GM06990 (cell line): ENCODE results near the gene SLC5A12.
"Not testable (repeated sequence)": the region's sequence is repeated elsewhere in the genome, so short reads cannot be mapped to it uniquely, and the experiment has no call there.

Experiments used
- DNase-seq: peaks from one replicate; pipeline ENCODE4 v3.0.0-alpha.2; 2011; ENCODE audit not compliant: insufficient read length; ENCODE audit errors: extremely low read depth
- H3K27me3 ChIP-seq: replicated peaks from 2 replicates; pipeline ENCODE4 v1.6.0; 2011; ENCODE audit warnings: low read length; ENCODE audit not compliant: control insufficient read depth, insufficient read depth
- H3K36me3 ChIP-seq: 2 replicates; pipeline ENCODE4 v1.5.1; 2011; ENCODE audit warnings: low read length; ENCODE audit not compliant: control insufficient read depth, insufficient read depth
- H3K4me3 ChIP-seq: replicated peaks from 2 replicates; pipeline ENCODE4 v1.5.1; 2011; ENCODE audit warnings: low read depth, mild to moderate bottlenecking, control low read depth, low read length
- TF ChIP-seq, protein P1 (sequence below): IDR thresholded peaks from 2 replicates; pipeline ENCODE4 v1.5.1; 2011; ENCODE audit warnings: low read length, control low read depth, mild to moderate bottlenecking, inconsistent platforms; ENCODE audit not compliant: insufficient read depth, poor library complexity, severe bottlenecking

Gene SLC5A12

DNA sequence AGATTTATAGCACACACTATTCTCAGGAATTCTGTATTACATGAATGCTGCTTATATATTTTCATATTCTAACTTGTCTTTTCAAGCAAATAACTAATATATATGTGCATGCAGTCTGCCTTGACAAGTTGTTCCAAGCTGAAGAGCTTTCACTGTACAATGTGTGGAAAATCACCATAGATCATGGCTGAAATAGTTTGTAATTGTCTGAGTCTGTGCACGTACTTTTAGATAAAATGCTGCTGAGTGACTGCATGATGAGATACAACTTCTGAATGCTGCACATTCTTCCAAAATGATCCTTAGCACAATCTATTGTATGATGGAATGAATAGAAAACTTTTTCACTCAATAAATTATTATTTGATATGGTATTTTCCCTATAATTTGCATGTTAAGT lies 58.9 kb downstream of the SLC5A12 start:
- Histone ChIP-seq H3K36me3 (no peaks in the 10 kb centered on the region), H3K27me3 (no peaks in the 10 kb centered on the region), H3K4me3 (no peak overlapping the region)
- TF ChIP-seq, protein P1, sequence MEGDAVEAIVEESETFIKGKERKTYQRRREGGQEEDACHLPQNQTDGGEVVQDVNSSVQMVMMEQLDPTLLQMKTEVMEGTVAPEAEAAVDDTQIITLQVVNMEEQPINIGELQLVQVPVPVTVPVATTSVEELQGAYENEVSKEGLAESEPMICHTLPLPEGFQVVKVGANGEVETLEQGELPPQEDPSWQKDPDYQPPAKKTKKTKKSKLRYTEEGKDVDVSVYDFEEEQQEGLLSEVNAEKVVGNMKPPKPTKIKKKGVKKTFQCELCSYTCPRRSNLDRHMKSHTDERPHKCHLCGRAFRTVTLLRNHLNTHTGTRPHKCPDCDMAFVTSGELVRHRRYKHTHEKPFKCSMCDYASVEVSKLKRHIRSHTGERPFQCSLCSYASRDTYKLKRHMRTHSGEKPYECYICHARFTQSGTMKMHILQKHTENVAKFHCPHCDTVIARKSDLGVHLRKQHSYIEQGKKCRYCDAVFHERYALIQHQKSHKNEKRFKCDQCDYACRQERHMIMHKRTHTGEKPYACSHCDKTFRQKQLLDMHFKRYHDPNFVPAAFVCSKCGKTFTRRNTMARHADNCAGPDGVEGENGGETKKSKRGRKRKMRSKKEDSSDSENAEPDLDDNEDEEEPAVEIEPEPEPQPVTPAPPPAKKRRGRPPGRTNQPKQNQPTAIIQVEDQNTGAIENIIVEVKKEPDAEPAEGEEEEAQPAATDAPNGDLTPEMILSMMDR, result no peak
- DNase-seq, result no peak

DNA sequence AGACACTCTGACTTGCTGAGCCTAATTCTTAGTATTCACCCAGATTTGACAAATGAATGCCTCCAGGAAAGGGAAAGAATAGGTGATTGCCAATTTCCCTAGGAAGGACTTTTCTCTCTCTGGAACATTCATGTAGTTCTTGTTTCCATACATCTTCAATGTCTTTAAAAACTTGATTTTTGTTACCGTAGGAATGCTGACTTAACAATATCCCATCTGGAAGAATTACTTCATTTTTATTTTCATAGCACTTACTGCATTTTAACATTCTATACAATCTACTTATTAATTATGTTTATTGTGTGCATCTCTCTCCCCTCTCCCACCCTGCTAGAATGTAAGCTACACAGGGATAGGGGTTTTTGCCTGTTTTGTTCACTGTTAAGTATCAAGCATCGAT lies 66.6 kb downstream of the SLC5A12 start:
- Histone ChIP-seq H3K36me3 (no peaks in the 10 kb centered on the region), H3K4me3 (no peak overlapping the region)

DNA sequence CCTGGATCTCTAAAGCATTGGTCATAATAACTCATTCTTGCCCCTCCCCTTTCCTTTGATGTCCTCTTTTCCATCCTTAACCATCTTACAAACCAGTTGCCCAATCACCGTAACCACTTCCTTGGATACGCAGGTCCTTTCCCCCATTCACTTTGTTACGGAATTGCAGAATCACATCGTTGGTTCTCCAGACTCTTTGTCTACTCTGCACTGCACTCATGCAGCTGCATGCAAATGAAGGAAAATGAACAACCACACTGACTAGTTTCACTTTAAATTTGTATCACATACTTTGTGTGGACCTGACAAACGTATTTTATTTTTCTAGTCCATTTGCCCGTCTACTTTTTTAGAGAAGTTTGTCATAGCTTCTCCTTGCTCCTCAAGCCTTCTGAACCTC lies 69.9 kb downstream of the SLC5A12 start:
- H3K4me3 ChIP-seq, result no peak overlapping the region
- TF ChIP-seq, protein P1, result no peak
- no peak for DNase-seq
- no peaks in the 10 kb centered on the region for H3K27me3 ChIP-seq
- no peaks in the 10 kb centered on the region for H3K36me3 ChIP-seq

More for the DNA sequence above, 66.6 kb downstream of the SLC5A12 start:
- H3K27me3 ChIP-seq, result no peaks in the 10 kb centered on the region
- TF ChIP-seq, protein P1, result no peak
- DNase-seq, result no peak

DNA sequence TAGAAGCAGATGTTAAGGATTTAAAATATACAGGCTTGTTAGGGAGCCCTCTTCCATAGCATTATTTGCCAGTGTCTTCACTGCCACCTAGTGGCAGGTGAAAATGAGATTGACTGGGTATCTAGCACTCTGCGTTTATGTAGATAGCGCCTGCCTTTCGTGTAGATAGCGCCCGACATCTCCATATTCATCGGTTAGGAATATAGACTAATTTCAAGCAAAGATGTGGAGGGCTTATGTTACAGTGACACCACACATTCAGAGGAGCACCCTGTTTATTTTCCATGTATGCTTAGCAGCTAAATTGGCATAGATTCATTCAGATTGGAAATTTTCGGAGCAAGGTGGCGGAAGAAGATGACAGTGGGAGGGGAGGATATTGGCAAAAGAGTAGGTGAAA lies 72.0 kb downstream of the SLC5A12 start:
- Histone ChIP-seq H3K36me3 (no peaks in the 10 kb centered on the region), H3K4me3 (no peak overlapping the region), H3K27me3 (no peaks in the 10 kb centered on the region)
- no peak for DNase-seq
- TF ChIP-seq, protein P1, result peak; percentile 69

DNA sequence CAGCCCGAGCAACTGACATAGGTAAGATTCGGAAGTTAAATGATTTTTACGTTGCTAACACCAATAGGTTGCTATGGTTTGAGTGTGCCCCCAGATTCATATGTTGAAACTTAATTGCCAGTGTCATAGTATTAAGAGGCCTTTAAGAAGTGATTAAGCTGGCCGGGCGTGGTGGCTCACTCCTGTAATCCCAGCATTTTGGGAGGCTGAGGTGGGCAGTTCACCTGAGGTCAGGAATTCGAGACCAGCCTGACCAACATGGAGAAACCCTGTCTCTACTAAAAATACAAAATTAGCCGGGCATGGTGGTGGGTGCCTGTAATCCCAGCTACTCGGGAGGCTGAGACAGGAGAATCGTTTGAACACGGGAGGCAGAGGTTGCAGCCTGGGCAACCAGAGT lies 78.5 kb downstream of the SLC5A12 start:
- not testable (repeated sequence) for H3K36me3 ChIP-seq, DNase-seq, H3K27me3 ChIP-seq, H3K4me3 ChIP-seq

DNA sequence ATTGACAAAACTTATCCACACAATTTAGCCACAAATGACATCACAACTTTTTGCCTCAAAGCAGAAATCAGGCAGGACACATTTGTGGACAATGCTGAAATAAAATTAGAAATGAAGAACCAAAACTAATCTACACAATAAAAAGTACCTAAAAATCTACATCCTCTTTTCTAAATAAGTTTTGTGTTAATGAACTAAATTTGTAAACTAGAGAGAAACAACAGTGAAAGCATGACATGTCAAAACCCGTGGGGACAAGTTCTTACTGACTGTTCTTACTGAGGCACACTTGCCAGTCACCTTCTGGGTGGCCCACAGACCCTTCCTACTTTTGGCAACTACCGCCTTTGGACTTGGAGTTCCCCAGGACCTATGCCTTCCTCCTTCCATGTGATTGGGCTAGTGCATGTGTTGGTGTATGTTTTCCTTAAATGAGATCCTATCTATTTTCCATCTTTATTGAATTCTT lies 89.1 kb downstream of the SLC5A12 start:
- Histone ChIP-seq H3K4me3 (no peak overlapping the region), H3K27me3 (no peaks in the 10 kb centered on the region), H3K36me3 (no peaks in the 10 kb centered on the region)
- peak; percentile 66 for DNase-seq
- TF ChIP-seq, protein P1, result no peak
